HEK293T (cell line): ENCODE measurements around the gene OPA3.

Experiments used
- ARNT ChIP-seq: fragments of 450-650 bp; IDR thresholded peaks from 2 replicates; pipeline ENCODE4 v1.6.1; 2017; ENCODE audit warnings: mild to moderate bottlenecking
- BHLHE40 ChIP-seq: fragments of 450-650 bp; IDR thresholded peaks from 2 replicates; pipeline ENCODE4 v1.6.1; 2016; ENCODE audit warnings: mild to moderate bottlenecking, moderate library complexity, borderline replicate concordance
- CTBP1 ChIP-seq: fragments of 450-650 bp; IDR thresholded peaks from 2 replicates; pipeline ENCODE4 v1.6.1; 2016; ENCODE audit warnings: borderline replicate concordance
- ELF4 ChIP-seq: fragments of 450-650 bp; IDR thresholded peaks from 2 replicates; pipeline ENCODE4 v1.6.1; 2017; ENCODE audit warnings: antibody characterized with exemption
- FOXA1 ChIP-seq: fragments of 450-650 bp; IDR thresholded peaks from 2 replicates; pipeline ENCODE4 v1.6.1; 2016; ENCODE audit warnings: mild to moderate bottlenecking
- FOXK2 ChIP-seq: fragments of 450-650 bp; IDR thresholded peaks from 2 replicates; pipeline ENCODE4 v1.6.1; 2016; ENCODE audit warnings: mild to moderate bottlenecking
- FOXM1 ChIP-seq: fragments of 450-650 bp; IDR thresholded peaks from 2 replicates; pipeline ENCODE4 v1.6.1; 2017; ENCODE audit warnings: mild to moderate bottlenecking, borderline replicate concordance
- HDGF ChIP-seq: fragments of 450-650 bp; IDR thresholded peaks from 2 replicates; pipeline ENCODE4 v1.6.1; 2017; ENCODE audit warnings: antibody characterized with exemption, borderline replicate concordance
- L3MBTL2 ChIP-seq: fragments of 450-650 bp; conservative IDR thresholded peaks from 2 replicates; pipeline ENCODE4 v1.6.1; 2016; ENCODE audit warnings: mild to moderate bottlenecking
- LEF1 ChIP-seq: fragments of 450-650 bp; IDR thresholded peaks from 2 replicates; pipeline ENCODE4 v1.6.1; 2017; ENCODE audit warnings: mild to moderate bottlenecking, borderline replicate concordance
- SP1 ChIP-seq: fragments of 450-650 bp; IDR thresholded peaks from 2 replicates; pipeline ENCODE4 v1.6.1; 2017
- TARDBP ChIP-seq: fragments of 450-650 bp; IDR thresholded peaks from 2 replicates; pipeline ENCODE4 v1.6.1; 2016
- ZNF384 ChIP-seq: fragments of 450-650 bp; IDR thresholded peaks from 2 replicates; pipeline ENCODE4 v1.6.1; 2016
- TF ChIP-seq, protein P1 (sequence below): fragments of 450-650 bp; IDR thresholded peaks from 2 replicates; pipeline ENCODE4 v1.6.1; 2016

DNA sequence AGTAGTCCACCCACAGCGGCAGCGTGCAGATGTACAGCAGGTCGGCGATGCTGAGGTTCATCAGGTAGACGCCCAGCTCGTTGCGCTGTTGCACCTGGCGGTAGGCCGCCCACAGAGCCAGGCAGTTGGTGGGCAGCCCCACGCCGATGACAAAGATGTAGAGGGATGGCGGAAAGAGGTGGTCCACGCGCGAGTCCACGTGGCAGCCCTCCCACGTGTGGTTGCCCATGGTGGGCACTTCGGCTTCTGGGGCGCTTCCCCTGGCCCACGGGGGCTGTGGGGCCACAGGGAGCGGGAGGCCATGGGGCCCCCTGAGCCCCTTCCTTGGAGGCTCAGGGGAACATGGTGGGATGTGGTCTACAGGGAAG, 7.0 kb upstream of the OPA3 start:
- TF ChIP-seq L3MBTL2 = no peak
- TF ChIP-seq, protein P1, sequence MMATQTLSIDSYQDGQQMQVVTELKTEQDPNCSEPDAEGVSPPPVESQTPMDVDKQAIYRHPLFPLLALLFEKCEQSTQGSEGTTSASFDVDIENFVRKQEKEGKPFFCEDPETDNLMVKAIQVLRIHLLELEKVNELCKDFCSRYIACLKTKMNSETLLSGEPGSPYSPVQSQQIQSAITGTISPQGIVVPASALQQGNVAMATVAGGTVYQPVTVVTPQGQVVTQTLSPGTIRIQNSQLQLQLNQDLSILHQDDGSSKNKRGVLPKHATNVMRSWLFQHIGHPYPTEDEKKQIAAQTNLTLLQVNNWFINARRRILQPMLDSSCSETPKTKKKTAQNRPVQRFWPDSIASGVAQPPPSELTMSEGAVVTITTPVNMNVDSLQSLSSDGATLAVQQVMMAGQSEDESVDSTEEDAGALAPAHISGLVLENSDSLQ = no peak
- TF ChIP-seq BHLHE40 = no peak
- TF ChIP-seq ARNT = no peak
- no peak for TF ChIP-seq LEF1
- TF ChIP-seq SP1 = no peak
- no peak for TF ChIP-seq ELF4
- TF ChIP-seq FOXM1 = no peak
- TF ChIP-seq FOXK2 = no peak
- TF ChIP-seq CTBP1 = no peak
- no peak for TF ChIP-seq FOXA1
- TF ChIP-seq ZNF384 = no peak
- no peak for TF ChIP-seq TARDBP
- no peak for TF ChIP-seq HDGF
